Transverse colon (tissue), 4 donors: ENCODE results near the gene CPNE8. TPM values are rescaled to one million over a fixed set of nuclear protein-coding genes. Genes with fewer than 3 reads are reported as not detected.

Source experiments
- DNase-seq: peaks from one replicate; pipeline ENCODE4 v3.0.0-alpha.2; 2019
- H3K27ac ChIP-seq, 4 donors: fragments of 200-600 bp; sonication (generic); 2 replicates each; pipeline ENCODE4 v1.5.1; 2016 to 2018; ENCODE audit warnings: inconsistent platforms in 4 of 4
- H3K27me3 ChIP-seq: fragments of 200-600 bp; sonication (generic); 2 replicates; pipeline ENCODE4 v1.5.1; 2017; ENCODE audit warnings: inconsistent platforms
- H3K36me3 ChIP-seq, 4 donors: fragments of 200-600 bp; sonication (generic); 2 replicates each; pipeline ENCODE4 v1.5.1; 2017 to 2019; ENCODE audit warnings: inconsistent platforms in 4 of 4
- H3K4me1 ChIP-seq, 4 donors: fragments of 200-600 bp; sonication (generic); 2 replicates each; pipeline ENCODE4 v1.5.1; 2017 to 2020; ENCODE audit warnings: inconsistent platforms in 4 of 4
- H3K4me3 ChIP-seq, 4 donors: fragments of 200-600 bp; sonication (generic); 1 replicate in 1 of 4; 2 replicates in 3 of 4; pipeline versions ENCODE4 v1.5.1 to v1.6.1; 2017 to 2019; ENCODE audit warnings: inconsistent platforms in 4 of 4
- H3K9me3 ChIP-seq, 2 donors: fragments of 200-600 bp; sonication (generic); 2 replicates each; pipeline ENCODE4 v1.5.1; 2017 to 2019; ENCODE audit warnings: inconsistent platforms in 2 of 2
- EP300 ChIP-seq: sonication (generic); formaldehyde crosslinking; IDR thresholded peaks from one replicate; pipeline ENCODE4 v1.6.1; 2017; ENCODE audit warnings: antibody characterized with exemption, low read depth
- POLR2A ChIP-seq: fragments of 450-650 bp; IDR thresholded peaks from one replicate; pipeline ENCODE4 v1.6.1; 2016; ENCODE audit warnings: antibody characterized with exemption, mild to moderate bottlenecking, moderate library complexity
- POLR2AphosphoS5 ChIP-seq, 3 donors: sonication (generic); formaldehyde crosslinking; IDR thresholded peaks; one replicate each; pipeline ENCODE4 v1.6.1; 2016; ENCODE audit warnings: antibody characterized with exemption in 3 of 3
- WGBS, 2 donors: methylation state at CpG; one replicate each; pipeline ENCODE4 v1.1.5; 2018; ENCODE audit warnings: low coverage in 1 of 2; 5-methylcytosine and 5-hydroxymethylcytosine counted together
- in situ Hi-C, 4 donors: fragments of 200-750 bp; cut with MboI; loops; one replicate each; pipeline versions ENCODE4 v1.15.0 to v1.15.1; 2017; ENCODE audit warnings: low sequenced_read_pairs in 3 of 4, low pct_ligation_motif_present in 1 of 4, low pct_unique_long_range_greater_than_20kb in 1 of 4
- intact Hi-C: fragments of 100-400 bp; cut with DNase I; formaldehyde crosslinking; loops from one replicate; pipeline ENCODE4 v1.15.1; 2023; ENCODE audit warnings: low total_unique reads
- total RNA-seq, 4 donors: library from RNA; depleted of rRNA; stranded (reverse); fragments of >200 nt; gene quantifications; one replicate each; pipeline ENCODE4 v1.1.0, GENCODE V29; 2016
- TF ChIP-seq, protein P1 (sequence below), 5 experiments: fragments of 200-600 bp in 3 of 5; fragments of 450-650 bp in 2 of 5; sonication (generic) in 3 of 5; IDR thresholded peaks; 1 replicate in 2 of 5; 2 replicates in 3 of 5; pipeline ENCODE4 v1.5.1; 2016 to 2017; ENCODE audit warnings: antibody characterized with exemption in 5 of 5, inconsistent platforms in 3 of 5, mild to moderate bottlenecking in 2 of 5, moderate library complexity in 1 of 5

CPNE8 gene
- total RNA-seq, 4 donors from 2014 or later: 5.4 to 33.3 (median 24.8) TPM

DNA sequence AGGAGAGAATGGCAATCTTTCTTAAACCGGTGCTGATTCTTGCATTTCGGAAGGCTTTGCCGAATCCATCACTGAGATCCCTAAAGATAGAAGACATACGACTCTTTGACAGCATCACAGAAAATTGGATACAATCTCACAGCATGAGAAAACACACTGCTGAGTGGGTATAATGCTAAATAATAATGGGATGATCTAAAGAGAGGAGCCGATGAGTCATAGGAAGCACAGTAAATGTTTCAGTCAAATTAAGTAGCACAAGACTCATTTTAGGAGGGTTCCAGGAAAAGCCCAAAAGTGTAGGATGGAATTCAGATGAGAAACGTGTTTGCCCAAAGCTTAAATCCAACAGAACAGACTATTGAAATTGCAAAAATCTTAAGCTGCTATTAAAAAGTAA, 81.7 kb downstream of the CPNE8 start:
- no peak overlapping the region for H3K27ac ChIP-seq
- H3K27me3 ChIP-seq: no peaks in the 10 kb centered on the region
- no peaks in the 10 kb centered on the region for H3K36me3 ChIP-seq
- H3K4me3 ChIP-seq: no peak overlapping the region
- in situ Hi-C loops: no loop called here
- intact Hi-C loops: no loop called here
- no peak for DNase-seq
- TF ChIP-seq, protein P1, sequence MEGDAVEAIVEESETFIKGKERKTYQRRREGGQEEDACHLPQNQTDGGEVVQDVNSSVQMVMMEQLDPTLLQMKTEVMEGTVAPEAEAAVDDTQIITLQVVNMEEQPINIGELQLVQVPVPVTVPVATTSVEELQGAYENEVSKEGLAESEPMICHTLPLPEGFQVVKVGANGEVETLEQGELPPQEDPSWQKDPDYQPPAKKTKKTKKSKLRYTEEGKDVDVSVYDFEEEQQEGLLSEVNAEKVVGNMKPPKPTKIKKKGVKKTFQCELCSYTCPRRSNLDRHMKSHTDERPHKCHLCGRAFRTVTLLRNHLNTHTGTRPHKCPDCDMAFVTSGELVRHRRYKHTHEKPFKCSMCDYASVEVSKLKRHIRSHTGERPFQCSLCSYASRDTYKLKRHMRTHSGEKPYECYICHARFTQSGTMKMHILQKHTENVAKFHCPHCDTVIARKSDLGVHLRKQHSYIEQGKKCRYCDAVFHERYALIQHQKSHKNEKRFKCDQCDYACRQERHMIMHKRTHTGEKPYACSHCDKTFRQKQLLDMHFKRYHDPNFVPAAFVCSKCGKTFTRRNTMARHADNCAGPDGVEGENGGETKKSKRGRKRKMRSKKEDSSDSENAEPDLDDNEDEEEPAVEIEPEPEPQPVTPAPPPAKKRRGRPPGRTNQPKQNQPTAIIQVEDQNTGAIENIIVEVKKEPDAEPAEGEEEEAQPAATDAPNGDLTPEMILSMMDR (IDR thresholded peaks at IDR 0.05): no peak
- TF ChIP-seq POLR2A (no peak), POLR2AphosphoS5 (IDR thresholded peaks at IDR 0.05) (no peak), EP300 (no peak)
- WGBS, 2 donors: 82 to 84% methylated on average over 6 of the region's 6 CpGs
- peaks cover 0 to 13% (median 3%) of the 10 kb centered on the region in 4 donors for H3K4me1 ChIP-seq
- no peaks in the 10 kb centered on the region for H3K9me3 ChIP-seq

DNA sequence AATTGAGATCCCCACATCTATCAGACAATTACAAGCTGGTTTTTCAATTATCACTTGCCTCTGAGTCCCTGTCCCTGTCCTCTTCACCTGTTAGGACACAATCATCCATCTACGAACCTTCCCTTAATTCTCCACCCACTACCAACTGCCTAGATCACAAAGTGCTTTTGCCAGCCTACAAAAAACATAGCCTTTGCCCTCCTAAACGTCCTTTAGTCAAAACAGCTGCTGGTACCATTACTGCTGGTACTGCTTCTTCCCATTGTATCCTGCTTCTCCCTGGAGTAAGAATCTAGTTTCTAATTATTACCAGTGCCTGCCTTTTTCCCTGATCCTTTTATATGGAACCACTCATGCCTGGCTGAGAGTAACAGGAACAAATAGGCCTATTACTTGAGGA, 82.1 kb downstream of the CPNE8 start:
- no peak overlapping the region for H3K27ac ChIP-seq
- no peak for DNase-seq
- intact Hi-C loops (no loop called here), in situ Hi-C loops (no loop called here)
- TF ChIP-seq POLR2AphosphoS5 (IDR thresholded peaks at IDR 0.05): no peak
- TF ChIP-seq, protein P1 (IDR thresholded peaks at IDR 0.05): no peak
- TF ChIP-seq POLR2A: no peak
- TF ChIP-seq EP300: no peak
- no peaks in the 10 kb centered on the region for H3K27me3 ChIP-seq
- H3K9me3 ChIP-seq: no peaks in the 10 kb centered on the region
- peaks cover 0 to 13% (median 3%) of the 10 kb centered on the region in 4 donors for H3K4me1 ChIP-seq
- no peaks in the 10 kb centered on the region for H3K36me3 ChIP-seq
- WGBS, 2 donors: 37 to 38% methylated on average over 2 of the region's 2 CpGs
- no peak overlapping the region for H3K4me3 ChIP-seq

DNA sequence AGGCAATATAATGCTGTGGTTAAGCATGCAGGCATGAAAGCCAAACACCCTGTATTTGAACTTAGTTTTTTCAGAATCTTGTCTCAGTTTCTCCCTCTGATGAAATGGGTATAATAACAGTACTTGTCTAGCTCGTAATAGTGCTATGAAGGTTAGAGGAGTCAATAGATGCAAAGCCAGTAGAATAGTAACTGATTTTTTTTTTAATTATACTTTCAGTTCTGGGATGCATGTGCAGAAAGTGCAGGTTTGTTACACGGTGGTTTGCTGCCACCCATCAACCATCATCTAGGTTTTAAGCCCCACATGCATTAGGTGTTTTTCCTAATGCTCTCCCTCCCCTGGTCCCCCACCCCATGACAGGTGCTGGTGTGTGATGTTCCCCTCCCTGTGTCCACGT, 87.4 kb downstream of the CPNE8 start:
- Histone ChIP-seq H3K27me3 (no peaks in the 10 kb centered on the region), H3K36me3 (no peaks in the 10 kb centered on the region), H3K4me3 (no peak overlapping the region), H3K9me3 (no peaks in the 10 kb centered on the region), H3K4me1 (peaks cover 0 to 7% (median 1%) of the 10 kb centered on the region in 4 donors), H3K27ac (no peak overlapping the region)
- 79 to 94% methylated on average over 2 to 3 of the region's 3 CpGs for WGBS, 2 donors
- no peak for TF ChIP-seq POLR2AphosphoS5 (IDR thresholded peaks at IDR 0.05)
- no peak for TF ChIP-seq POLR2A
- TF ChIP-seq, protein P1 (IDR thresholded peaks at IDR 0.05): no peak
- no peak for TF ChIP-seq EP300
- in situ Hi-C loops: no loop called here
- DNase-seq: no peak
- intact Hi-C loops: no loop called here

DNA sequence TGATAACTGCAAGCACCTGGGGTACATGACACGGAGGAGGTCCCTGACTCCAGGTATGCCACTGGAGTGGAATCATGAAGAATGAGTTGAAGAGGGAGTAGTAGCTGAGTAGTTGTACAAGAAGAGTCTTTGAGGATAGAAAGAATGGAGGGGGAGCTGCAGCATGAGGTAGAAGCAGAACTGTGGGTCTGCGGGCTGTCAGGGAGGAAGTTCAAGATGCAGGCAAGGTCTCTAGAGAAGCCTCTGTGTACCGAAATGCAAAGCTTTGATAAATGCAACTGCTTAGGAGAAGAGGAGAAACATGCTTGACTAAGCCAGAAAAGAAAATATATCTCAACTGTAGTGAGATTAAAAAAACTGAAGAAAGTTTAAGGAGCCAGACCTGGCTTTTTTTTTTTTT, 91.5 kb downstream of the CPNE8 start:
- WGBS, 2 donors: 86% methylated on average over 2 to 3 of the region's 3 CpGs
- Histone ChIP-seq H3K4me1 (peaks cover 0 to 5% (median 0%) of the 10 kb centered on the region in 4 donors), H3K36me3 (no peaks in the 10 kb centered on the region), H3K27me3 (no peaks in the 10 kb centered on the region), H3K4me3 (no peak overlapping the region), H3K9me3 (no peaks in the 10 kb centered on the region), H3K27ac (no peak overlapping the region)
- intact Hi-C loops (no loop called here), in situ Hi-C loops (no loop called here)
- no peak for DNase-seq
- TF ChIP-seq EP300 (no peak), POLR2A (no peak), POLR2AphosphoS5 (IDR thresholded peaks at IDR 0.05) (no peak)
- TF ChIP-seq, protein P1 (IDR thresholded peaks at IDR 0.05): no peak
